CD1c-positive myeloid dendritic cell (primary cell): ENCODE results near the gene IGSF3.
A peak's percentile ranks its signal among the peaks of the same experiment; 100 is the strongest.

Experiments used
- DNase-seq: peaks from one replicate; pipeline ENCODE4 v3.0.0-alpha.2; 2016; ENCODE audit errors: extremely low spot score

The IGSF3 gene

GRCh38 chr1:116578581-116578980 is 89.0 kb downstream of the IGSF3 start:
- DNase-seq: no peak

- DNase-seq: no peak
Measured at GRCh38 chr1:116577759-116578314, 89.7 kb downstream of the IGSF3 start.

- peak; percentile 79 for DNase-seq
Measured at GRCh38 chr1:116574581-116575291, 92.8 kb downstream of the IGSF3 start.

- DNase-seq: peak; percentile 41
Measured at GRCh38 chr1:116573431-116574095, 94.0 kb downstream of the IGSF3 start.

- no peak for DNase-seq
Measured at GRCh38 chr1:116572771-116573430, 94.6 kb downstream of the IGSF3 start.

GRCh38 chr1:116572099-116572498 is 95.4 kb downstream of the IGSF3 start:
- no peak for DNase-seq

GRCh38 chr1:116571215-116571919 is 96.2 kb downstream of the IGSF3 start:
- peak; percentile 60 for DNase-seq

- DNase-seq: peak; percentile 96
Measured at GRCh38 chr1:116570358-116571214, 96.9 kb downstream of the IGSF3 start, which contains the start of gene CD58. CD58 (minus strand) TSS chr1:116571026; CDS start chr1:116570972, 54 bp downstream.

GRCh38 chr1:116569776-116570357 is 97.7 kb downstream of the IGSF3 start:
- DNase-seq: peak; percentile 35

GRCh38 chr1:116569381-116569670 is 98.2 kb downstream of the IGSF3 start:
- peak; percentile 18 for DNase-seq

- DNase-seq: peak; percentile 30
Measured at GRCh38 chr1:116568662-116569380, 98.7 kb downstream of the IGSF3 start.

GRCh38 chr1:116567790-116568661 is 99.5 kb downstream of the IGSF3 start:
- no peak for DNase-seq

GRCh38 chr1:116565222-116565621 is 102.3 kb downstream of the IGSF3 start:
- DNase-seq: no peak

- no peak for DNase-seq
Measured at GRCh38 chr1:116564426-116564825, 103.1 kb downstream of the IGSF3 start.

- DNase-seq: peak; percentile 44
Measured at GRCh38 chr1:116562465-116562864, 105.1 kb downstream of the IGSF3 start.

- DNase-seq: no peak
Measured at GRCh38 chr1:116561563-116561962, 106.0 kb downstream of the IGSF3 start.

GRCh38 chr1:116560704-116561490 is 106.6 kb downstream of the IGSF3 start:
- peak; percentile 49 for DNase-seq

GRCh38 chr1:116559304-116559761 is 108.2 kb downstream of the IGSF3 start:
- DNase-seq: no peak
